ENCODE data around the gene KLHL29. TPM values are rescaled to one million over a fixed set of nuclear protein-coding genes. Genes with fewer than 3 reads are reported as not detected.

KLHL29 gene
- total RNA-seq, 2 experiments from 2014 or later = 0.23 to 0.66 TPM

DNA sequence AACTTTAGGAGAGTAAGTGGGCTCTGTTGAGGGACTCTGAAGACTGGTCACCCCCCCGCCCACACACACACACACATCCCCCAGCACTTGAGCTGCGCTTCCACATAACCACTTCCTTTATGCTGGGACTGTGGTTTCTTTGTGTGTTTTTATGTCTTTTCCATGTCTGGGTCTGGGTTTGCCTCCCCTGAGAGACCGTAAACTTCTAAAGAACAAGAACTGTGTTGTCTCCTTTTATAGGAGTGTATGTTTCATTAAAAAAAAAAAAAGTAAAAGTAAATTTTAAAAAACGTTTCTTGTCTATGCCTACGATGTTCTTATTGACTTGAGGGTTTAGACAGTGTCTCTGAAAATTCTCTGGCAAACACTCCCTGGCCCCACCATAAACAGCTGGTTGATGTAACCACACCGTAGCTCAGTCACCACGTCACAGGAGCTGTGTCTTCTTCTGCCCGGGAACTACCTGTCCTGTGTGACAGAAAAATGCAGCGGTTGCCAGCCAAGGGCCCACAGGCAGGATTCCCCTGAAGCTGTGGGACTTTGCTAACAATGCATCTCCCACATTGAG lies 68.0 kb downstream of the KLHL29 start:
- no peaks in the 10 kb centered on the region for H4K20me1 ChIP-seq (ENCODE audit: insufficient read depth, low read length)
- ChIA-PET CTCF (ENCODE audit: unreplicated experiment) (interaction anchor here (0.6 kb wide), 1 partner anchor 8 kb away, joined by 4 read pairs; no protein-coding TSS in a partner anchor), POLR2A (no interaction called here)
- no peaks in the 10 kb centered on the region for H3K9me2 ChIP-seq (ENCODE audit: insufficient read depth, low read length)
- H3K4me2 ChIP-seq (ENCODE audit: low read length) = peak overlapping the region; percentile 25; the same call in 1 of the 2 replicates
- no peaks in the 10 kb centered on the region for H3K4me1 ChIP-seq (ENCODE audit: insufficient read depth, low read length, poor library complexity, severe bottlenecking)
- intact Hi-C loops (cut with micrococcal nuclease; ENCODE audit: unreplicated experiment) = no loop called here
- H3K9me3 ChIP-seq (ENCODE audit: low read length) = no peaks in the 10 kb centered on the region
- no peak for DNase-seq (ENCODE audit: low spot score)
- H3K36me3 ChIP-seq (ENCODE audit: insufficient read depth, low read length) = no peaks in the 10 kb centered on the region
- H3K4me3 ChIP-seq (ENCODE audit: low read depth, low read length, poor library complexity, severe bottlenecking) = no peak overlapping the region
- no peak overlapping the region for H3K27ac ChIP-seq (ENCODE audit: low read depth, low read length, poor library complexity, severe bottlenecking)
- TF ChIP-seq, protein P1, sequence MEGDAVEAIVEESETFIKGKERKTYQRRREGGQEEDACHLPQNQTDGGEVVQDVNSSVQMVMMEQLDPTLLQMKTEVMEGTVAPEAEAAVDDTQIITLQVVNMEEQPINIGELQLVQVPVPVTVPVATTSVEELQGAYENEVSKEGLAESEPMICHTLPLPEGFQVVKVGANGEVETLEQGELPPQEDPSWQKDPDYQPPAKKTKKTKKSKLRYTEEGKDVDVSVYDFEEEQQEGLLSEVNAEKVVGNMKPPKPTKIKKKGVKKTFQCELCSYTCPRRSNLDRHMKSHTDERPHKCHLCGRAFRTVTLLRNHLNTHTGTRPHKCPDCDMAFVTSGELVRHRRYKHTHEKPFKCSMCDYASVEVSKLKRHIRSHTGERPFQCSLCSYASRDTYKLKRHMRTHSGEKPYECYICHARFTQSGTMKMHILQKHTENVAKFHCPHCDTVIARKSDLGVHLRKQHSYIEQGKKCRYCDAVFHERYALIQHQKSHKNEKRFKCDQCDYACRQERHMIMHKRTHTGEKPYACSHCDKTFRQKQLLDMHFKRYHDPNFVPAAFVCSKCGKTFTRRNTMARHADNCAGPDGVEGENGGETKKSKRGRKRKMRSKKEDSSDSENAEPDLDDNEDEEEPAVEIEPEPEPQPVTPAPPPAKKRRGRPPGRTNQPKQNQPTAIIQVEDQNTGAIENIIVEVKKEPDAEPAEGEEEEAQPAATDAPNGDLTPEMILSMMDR (conservative IDR thresholded peaks at IDR 0.05; ENCODE audit: low read length) = no peak
- TF ChIP-seq EZH2phosphoT487 (IDR thresholded peaks at IDR 0.05; ENCODE audit: borderline replicate concordance, low read depth, low read length) = no peak
- BruUV-seq (replicated peaks) = no TSS peak
- H3K79me2 ChIP-seq (ENCODE audit: insufficient read depth, low read depth, low read length) = no peaks in the 10 kb centered on the region
- H2AFZ ChIP-seq (ENCODE audit: low read length) = no peak overlapping the region

DNA sequence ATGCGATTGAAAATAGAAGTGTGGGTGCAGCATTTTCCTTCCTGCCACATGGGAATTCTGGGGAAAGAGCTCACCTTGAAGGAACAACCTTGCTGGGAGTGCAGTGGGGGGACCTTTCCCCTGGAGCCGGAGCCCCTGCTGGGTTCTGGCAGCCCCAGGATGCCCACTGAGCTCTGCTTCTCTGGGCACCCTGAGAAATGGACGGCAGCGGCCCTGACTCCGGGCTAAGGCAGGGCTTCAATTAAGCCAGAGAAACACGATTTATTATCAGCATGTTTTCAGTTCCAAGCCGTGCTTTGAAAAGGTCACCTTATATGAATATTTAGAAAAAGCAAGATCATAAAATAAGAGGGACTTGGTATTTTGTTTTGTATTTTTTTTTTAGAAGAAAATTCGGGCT lies 68.5 kb downstream of the KLHL29 start:
- intact Hi-C loops (cut with micrococcal nuclease; ENCODE audit: unreplicated experiment) = no loop called here
- Histone ChIP-seq H3K79me2 (ENCODE audit: insufficient read depth, low read depth, low read length) (no peaks in the 10 kb centered on the region), H3K4me1 (ENCODE audit: insufficient read depth, low read length, poor library complexity, severe bottlenecking) (no peaks in the 10 kb centered on the region), H4K20me1 (ENCODE audit: insufficient read depth, low read length) (no peaks in the 10 kb centered on the region), H3K4me2 (ENCODE audit: low read length) (no peak overlapping the region), H3K36me3 (ENCODE audit: insufficient read depth, low read length) (no peaks in the 10 kb centered on the region), H3K27ac (ENCODE audit: low read depth, low read length, poor library complexity, severe bottlenecking) (no peak overlapping the region), H3K4me3 (ENCODE audit: low read depth, low read length, poor library complexity, severe bottlenecking) (no peak overlapping the region), H3K9me2 (ENCODE audit: insufficient read depth, low read length) (no peaks in the 10 kb centered on the region), H3K9me3 (ENCODE audit: low read length) (no peaks in the 10 kb centered on the region), H2AFZ (ENCODE audit: low read length) (no peak overlapping the region)
- BruUV-seq (replicated peaks) = no TSS peak
- TF ChIP-seq, protein P1 (conservative IDR thresholded peaks at IDR 0.05; ENCODE audit: low read length) = no peak
- no peak for TF ChIP-seq EZH2phosphoT487 (IDR thresholded peaks at IDR 0.05; ENCODE audit: borderline replicate concordance, low read depth, low read length)
- CTCF ChIA-PET (ENCODE audit: unreplicated experiment) = interaction anchor here (0.6 kb wide), 1 partner anchor 8 kb away, joined by 4 read pairs; no protein-coding TSS in a partner anchor
- no peak for DNase-seq (ENCODE audit: low spot score)
- POLR2A ChIA-PET = no interaction called here

DNA sequence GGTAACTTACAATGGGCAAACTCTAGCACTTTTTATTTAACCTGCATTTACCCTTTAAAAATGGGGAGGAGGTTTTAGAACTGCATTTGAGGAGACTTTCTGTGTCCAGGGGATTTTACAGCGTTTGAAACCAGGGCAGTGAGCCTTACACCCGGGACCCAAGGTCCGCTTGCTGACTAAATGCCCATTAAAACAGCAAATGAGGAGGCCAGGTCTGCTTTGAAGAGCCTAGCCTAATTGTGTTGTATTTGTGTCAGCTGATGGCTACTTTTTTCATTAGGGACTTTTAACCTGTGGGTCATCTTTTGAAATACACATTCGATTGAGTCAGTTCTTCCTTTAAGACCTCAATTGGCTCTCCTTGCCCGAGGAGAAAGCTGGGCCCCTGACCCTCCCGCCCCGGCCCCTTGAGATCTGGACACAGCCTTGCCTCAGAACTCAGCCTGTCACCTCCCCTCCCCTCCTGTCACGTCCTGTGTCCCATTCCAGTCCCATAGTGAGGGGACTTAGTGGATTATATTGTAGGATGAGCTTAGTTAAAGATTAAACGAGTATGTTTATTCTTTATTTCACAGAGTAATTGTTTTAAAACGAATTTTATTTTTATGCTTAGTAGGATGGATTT lies 69.0 kb downstream of the KLHL29 start:
- intact Hi-C loops (cut with micrococcal nuclease; ENCODE audit: unreplicated experiment) = no loop called here
- Histone ChIP-seq H3K9me3 (ENCODE audit: low read length) (no peaks in the 10 kb centered on the region), H3K4me3 (ENCODE audit: low read depth, low read length, poor library complexity, severe bottlenecking) (no peak overlapping the region), H3K27ac (ENCODE audit: low read depth, low read length, poor library complexity, severe bottlenecking) (no peak overlapping the region), H3K4me1 (ENCODE audit: insufficient read depth, low read length, poor library complexity, severe bottlenecking) (no peaks in the 10 kb centered on the region), H3K79me2 (ENCODE audit: insufficient read depth, low read depth, low read length) (no peaks in the 10 kb centered on the region), H2AFZ (ENCODE audit: low read length) (no peak overlapping the region), H3K36me3 (ENCODE audit: insufficient read depth, low read length) (no peaks in the 10 kb centered on the region), H3K4me2 (ENCODE audit: low read length) (no peak overlapping the region), H4K20me1 (ENCODE audit: insufficient read depth, low read length) (no peaks in the 10 kb centered on the region), H3K9me2 (ENCODE audit: insufficient read depth, low read length) (no peaks in the 10 kb centered on the region)
- no TSS peak for BruUV-seq (replicated peaks)
- TF ChIP-seq EZH2phosphoT487 (IDR thresholded peaks at IDR 0.05; ENCODE audit: borderline replicate concordance, low read depth, low read length) = no peak
- TF ChIP-seq, protein P1 (conservative IDR thresholded peaks at IDR 0.05; ENCODE audit: low read length) = no peak
- CTCF ChIA-PET (ENCODE audit: unreplicated experiment) = no interaction called here
- POLR2A ChIA-PET = no interaction called here
- DNase-seq (ENCODE audit: low spot score) = no peak

Measured in OCI-LY7 (cell line).